GM12878 (cell line): ENCODE results near the gene SLC27A5. TPM values are rescaled to one million over a fixed set of nuclear protein-coding genes. Genes with fewer than 3 reads are reported as not detected.

ENCODE experiments used
- ATAC-seq: fragments of 200-7000 bp; cut with Tn5 transposase; 3 replicates; pipeline ENCODE4 v1.9.1; 2020; ENCODE audit warnings: mild to moderate bottlenecking, moderate library complexity
- BruUV-seq: library from RNA; stranded (reverse); fragments of 400-500 nt; replicated peaks from 2 replicates; lab custom pipeline; 2021; lab: Mats Ljungman, UMichigan
- CTCF ChIA-PET: fragments of 300-600 bp; sonication (Branson Sonifier 250); formaldehyde crosslinking; extraction: SDS; loops from one replicate; lab custom pipeline; 2021; ENCODE audit warnings: inconsistent platforms; lab: Yijun Ruan, JAX
- POLR2A ChIA-PET: fragments of 350-600 bp; formaldehyde crosslinking; extraction: SDS; loops from one replicate; lab custom pipeline; 2021; ENCODE audit warnings: inconsistent platforms; lab: Charles Lee
- RAD21 ChIA-PET: fragments of 300-600 bp; sonication (Branson Sonifier 250); formaldehyde crosslinking; loops from one replicate; lab custom pipeline; 2023; ENCODE audit warnings: antibody characterized with exemption; ENCODE audit not compliant: unreplicated experiment; lab: Charles Lee
- SMC1A ChIA-PET: fragments of 300-600 bp; sonication (Branson Sonifier 250); formaldehyde crosslinking; loops from one replicate; lab custom pipeline; 2023; ENCODE audit not compliant: unreplicated experiment, uncharacterized antibody; lab: Charles Lee
- DNase-seq: peaks from one replicate; pipeline ENCODE4 v3.0.0-alpha.2; 2011; ENCODE audit warnings: low read depth, low spot score
- FAIRE-seq: peaks from 3 replicates; lab custom pipeline; 2011; peaks lifted over from hg19 to GRCh38; lab: Jason Lieb, UNC
- H2AFZ ChIP-seq: 2 replicates; pipeline ENCODE4 v1.6.0; 2011; ENCODE audit warnings: low read depth, low read length, control low read depth; ENCODE audit not compliant: control insufficient read depth
- H3K27ac ChIP-seq: 2 replicates; pipeline ENCODE4 v1.5.1; 2011; ENCODE audit warnings: control low read depth; ENCODE audit not compliant: control insufficient read depth, insufficient read depth
- H3K27me3 ChIP-seq, 2 experiments: replicated peaks in 1 of 2; 2 replicates each; pipeline versions ENCODE4 v1.6.0 to v1.6.1; 2011; ENCODE audit warnings: low read length in 1 of 2; ENCODE audit not compliant: control insufficient read depth in 2 of 2, insufficient read depth in 2 of 2
- H3K36me3 ChIP-seq, 2 experiments: 2 replicates each; pipeline ENCODE4 v1.5.1; 2011; ENCODE audit warnings: low read length in 1 of 2; ENCODE audit not compliant: control insufficient read depth in 2 of 2, insufficient read depth in 2 of 2
- H3K4me1 ChIP-seq: 2 replicates; pipeline ENCODE4 v1.6.1; 2011; ENCODE audit warnings: mild to moderate bottlenecking, low read length, moderate library complexity, mixed read lengths; ENCODE audit not compliant: control insufficient read depth, insufficient read depth
- H3K4me2 ChIP-seq: 2 replicates; pipeline ENCODE4 v1.6.0; 2011; ENCODE audit warnings: control low read depth; ENCODE audit not compliant: control insufficient read depth, insufficient read depth
- H3K4me3 ChIP-seq: fragments of 200-600 bp; sonication (generic); 2 replicates; pipeline ENCODE4 v1.5.1; 2016
- H3K79me2 ChIP-seq: 2 replicates; pipeline ENCODE4 v1.6.0; 2011; ENCODE audit warnings: low read length; ENCODE audit not compliant: control insufficient read depth, insufficient read depth
- H3K9ac ChIP-seq: 2 replicates; pipeline ENCODE4 v1.8.0; 2011; ENCODE audit warnings: low read length, control low read depth, mixed read lengths; ENCODE audit not compliant: control insufficient read depth, insufficient read depth
- H3K9me3 ChIP-seq: replicated peaks from 3 replicates; pipeline ENCODE4 v1.5.1; 2011; ENCODE audit warnings: mild to moderate bottlenecking, low read length; ENCODE audit not compliant: control insufficient read depth, insufficient read depth
- H4K20me1 ChIP-seq: 2 replicates; pipeline ENCODE4 v1.6.0; 2011; ENCODE audit not compliant: control insufficient read depth, insufficient read depth
- ETV6 ChIP-seq, 2 experiments: fragments of 450-650 bp in 1 of 2; IDR thresholded peaks in 1 of 2; conservative IDR thresholded peaks in 1 of 2; 2 replicates each; pipeline ENCODE4 v1.6.1; 2014; ENCODE audit warnings: antibody characterized with exemption in 1 of 2, borderline replicate concordance in 1 of 2, low read depth in 1 of 2, mild to moderate bottlenecking in 1 of 2, moderate library complexity in 1 of 2
- MEF2A ChIP-seq: IDR thresholded peaks from 2 replicates; pipeline ENCODE4 v1.6.1; 2011; ENCODE audit warnings: low read depth, mild to moderate bottlenecking, low read length, moderate library complexity; ENCODE audit not compliant: insufficient read depth
- WGBS: methylation state at CpG from one replicate; pipeline ENCODE4 v1.1.6; 2016; ENCODE audit warnings: low lambda C conversion rate; ENCODE audit not compliant: insufficient replicate concordance, insufficient coverage; ENCODE audit errors: missing lambda C conversion rate; 5-methylcytosine and 5-hydroxymethylcytosine counted together
- in situ Hi-C: fragments of 300-500 bp; cut with MboI; formaldehyde crosslinking; loops from 9 replicates; pipeline ENCODE4 v1.14.3; 2018; ENCODE audit warnings: mixed read lengths
- intact Hi-C: fragments of 100-400 bp; cut with micrococcal nuclease; formaldehyde crosslinking; loops from one replicate; pipeline ENCODE4 v1.14.2; 2022; ENCODE audit not compliant: unreplicated experiment
- polyA plus RNA-seq, 11 experiments: library from polyadenylated mRNA; depleted of rRNA in 4 of 11; unstranded in 6 of 11; stranded (reverse) in 5 of 11; fragments of >200 nt; fragmentation: Nextera tagmentation in 4 of 11; fragmentation: Illumina TruSeq in 1 of 11; extraction: Ambion mirVana in 4 of 11; extraction: Trizol in 1 of 11; gene quantifications; 1 replicate in 1 of 11; 2 replicates in 10 of 11; pipeline versions ENCODE4 v1.2.1 to v1.2.3, GENCODE V29; 2011 to 2016; ENCODE audit warnings: inconsistent platforms in 2 of 11, missing spikeins in 2 of 11, low read depth in 1 of 11
- total RNA-seq, 4 experiments: library from RNA; depleted of rRNA in 3 of 4; stranded (reverse); fragments of >200 nt in 3 of 4; fragmentation: Illumina TruSeq in 1 of 4; extraction: Trizol in 1 of 4; gene quantifications; 2 replicates each; pipeline versions ENCODE4 v1.2.1 to v1.2.3, GENCODE V29; 2013 to 2021
- TF ChIP-seq, protein P1 (sequence below): IDR thresholded peaks from 2 replicates; pipeline ENCODE4 v1.6.1; 2012; ENCODE audit warnings: mild to moderate bottlenecking, low read depth, low read length
- TF ChIP-seq, protein P2 (sequence below): fragments of 450-650 bp; IDR thresholded peaks from 2 replicates; pipeline ENCODE4 v1.6.1; 2016; ENCODE audit warnings: mild to moderate bottlenecking

The SLC27A5 gene
- total and polyA plus RNA-seq, 10 of the 15 experiments (the other 5 are each of a cell fraction or from before 2014, with no cell fraction given) = 21.2 to 127 (median 31.8) TPM

DNA sequence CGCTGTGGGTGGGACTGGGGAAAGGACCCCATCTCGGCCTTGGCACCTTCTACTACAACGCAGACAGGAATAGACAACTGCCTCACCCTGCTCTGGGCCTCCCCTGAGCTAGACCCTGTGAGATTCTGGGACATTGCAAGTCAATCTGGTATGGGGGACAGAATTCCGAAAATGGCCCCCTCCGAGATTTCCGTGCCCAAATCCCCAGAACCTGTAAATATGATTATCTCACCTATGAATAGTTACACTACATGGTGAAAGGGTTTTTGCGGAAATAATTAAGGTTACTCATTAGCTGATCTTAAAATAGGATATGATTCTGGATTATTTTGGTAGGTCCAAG lies 8.4 kb upstream of the SLC27A5 start:
- H3K4me1 ChIP-seq = peaks cover 19% of the 10 kb centered on the region
- H3K27ac ChIP-seq = peak overlapping the region; percentile 88
- WGBS = 3% methylated on average over 7 of the region's 7 CpGs
- TF ChIP-seq, protein P1, sequence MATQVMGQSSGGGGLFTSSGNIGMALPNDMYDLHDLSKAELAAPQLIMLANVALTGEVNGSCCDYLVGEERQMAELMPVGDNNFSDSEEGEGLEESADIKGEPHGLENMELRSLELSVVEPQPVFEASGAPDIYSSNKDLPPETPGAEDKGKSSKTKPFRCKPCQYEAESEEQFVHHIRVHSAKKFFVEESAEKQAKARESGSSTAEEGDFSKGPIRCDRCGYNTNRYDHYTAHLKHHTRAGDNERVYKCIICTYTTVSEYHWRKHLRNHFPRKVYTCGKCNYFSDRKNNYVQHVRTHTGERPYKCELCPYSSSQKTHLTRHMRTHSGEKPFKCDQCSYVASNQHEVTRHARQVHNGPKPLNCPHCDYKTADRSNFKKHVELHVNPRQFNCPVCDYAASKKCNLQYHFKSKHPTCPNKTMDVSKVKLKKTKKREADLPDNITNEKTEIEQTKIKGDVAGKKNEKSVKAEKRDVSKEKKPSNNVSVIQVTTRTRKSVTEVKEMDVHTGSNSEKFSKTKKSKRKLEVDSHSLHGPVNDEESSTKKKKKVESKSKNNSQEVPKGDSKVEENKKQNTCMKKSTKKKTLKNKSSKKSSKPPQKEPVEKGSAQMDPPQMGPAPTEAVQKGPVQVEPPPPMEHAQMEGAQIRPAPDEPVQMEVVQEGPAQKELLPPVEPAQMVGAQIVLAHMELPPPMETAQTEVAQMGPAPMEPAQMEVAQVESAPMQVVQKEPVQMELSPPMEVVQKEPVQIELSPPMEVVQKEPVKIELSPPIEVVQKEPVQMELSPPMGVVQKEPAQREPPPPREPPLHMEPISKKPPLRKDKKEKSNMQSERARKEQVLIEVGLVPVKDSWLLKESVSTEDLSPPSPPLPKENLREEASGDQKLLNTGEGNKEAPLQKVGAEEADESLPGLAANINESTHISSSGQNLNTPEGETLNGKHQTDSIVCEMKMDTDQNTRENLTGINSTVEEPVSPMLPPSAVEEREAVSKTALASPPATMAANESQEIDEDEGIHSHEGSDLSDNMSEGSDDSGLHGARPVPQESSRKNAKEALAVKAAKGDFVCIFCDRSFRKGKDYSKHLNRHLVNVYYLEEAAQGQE = no peak
- TF ChIP-seq ETV6 (conservative IDR thresholded peaks at IDR 0.05 in 1 of 2, IDR thresholded peaks at IDR 0.05 in 1 of 2; ENCODE audit: borderline replicate concordance in 1 of 2, low read depth in 1 of 2) (no peak), MEF2A (no peak)
- TF ChIP-seq, protein P2, sequence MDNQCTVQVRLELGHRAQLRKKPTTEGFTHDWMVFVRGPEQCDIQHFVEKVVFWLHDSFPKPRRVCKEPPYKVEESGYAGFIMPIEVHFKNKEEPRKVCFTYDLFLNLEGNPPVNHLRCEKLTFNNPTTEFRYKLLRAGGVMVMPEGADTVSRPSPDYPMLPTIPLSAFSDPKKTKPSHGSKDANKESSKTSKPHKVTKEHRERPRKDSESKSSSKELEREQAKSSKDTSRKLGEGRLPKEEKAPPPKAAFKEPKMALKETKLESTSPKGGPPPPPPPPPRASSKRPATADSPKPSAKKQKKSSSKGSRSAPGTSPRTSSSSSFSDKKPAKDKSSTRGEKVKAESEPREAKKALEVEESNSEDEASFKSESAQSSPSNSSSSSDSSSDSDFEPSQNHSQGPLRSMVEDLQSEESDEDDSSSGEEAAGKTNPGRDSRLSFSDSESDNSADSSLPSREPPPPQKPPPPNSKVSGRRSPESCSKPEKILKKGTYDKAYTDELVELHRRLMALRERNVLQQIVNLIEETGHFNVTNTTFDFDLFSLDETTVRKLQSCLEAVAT = no peak
- peak overlapping the region; percentile 89 for H3K4me3 ChIP-seq
- TSS peak; percentile 90 for BruUV-seq
- SMC1A ChIA-PET = interaction anchor here (0.8 to 3.6 kb wide), 17 partner anchors 12 to 291 kb away, joined by 3 to 43 read pairs (median 4); partner anchors contain the start of genes CHMP2A, MZF1, TRIM28 and UBE2M
- H3K27me3 ChIP-seq = no peaks in the 10 kb centered on the region
- POLR2A ChIA-PET = interaction anchor here (0.7 to 3.0 kb wide), 10 partner anchors 24 to 518 kb away, joined by 3 to 24 read pairs (median 12); partner anchors contain the start of genes CHMP2A, TRIM28, UBE2M and ZNF606
- H3K9me3 ChIP-seq = no peaks in the 10 kb centered on the region
- H3K79me2 ChIP-seq = peaks cover 30% of the 10 kb centered on the region
- peak overlapping the region; percentile 61 for H3K4me2 ChIP-seq
- H3K9ac ChIP-seq = peak overlapping the region; percentile 90
- H4K20me1 ChIP-seq = no peaks in the 10 kb centered on the region
- in situ Hi-C loops = no loop called here
- ATAC-seq (no peak), DNase-seq (no peak), FAIRE-seq (no peak)
- CTCF ChIA-PET = interaction anchor here (1.0 to 4.2 kb wide), 25 partner anchors 9 to 774 kb away, joined by 3 to 67 read pairs (median 5); partner anchors contain the start of genes CHMP2A, SLC27A5, TRIM28 and ZNF497
- RAD21 ChIA-PET = interaction anchor here (0.9 to 4.0 kb wide), 15 partner anchors 18 to 337 kb away, joined by 3 to 50 read pairs (median 5); partner anchors contain the start of genes CHMP2A, TRIM28, ZNF274 and ZNF584
- H3K36me3 ChIP-seq = peaks cover 0 to 8% of the 10 kb centered on the region in 2 experiments; a peak in 3 of 4 replicates
- peak overlapping the region; percentile 95 for H2AFZ ChIP-seq
- intact Hi-C loops = no loop called here
